Measurements from ENCODE around the gene COG8. TPM values are rescaled to one million over a fixed set of nuclear protein-coding genes. Genes with fewer than 3 reads are reported as not detected.

Gene COG8
- total RNA-seq, 4 donors from 2014 or later = 27.9 to 40.1 (median 37.5) TPM

- TF ChIP-seq CTCF (IDR thresholded peaks at IDR 0.05; ENCODE audit: low read depth) = no peak
These were observed 9.7 kb downstream of the COG8 start for GRCh38 chr16:69329369-69330285.

- TF ChIP-seq CTCF (IDR thresholded peaks at IDR 0.05; ENCODE audit: low read depth) = no peak
These were observed 10.5 kb downstream of the COG8 start for GRCh38 chr16:69328854-69329316.

- no peak for TF ChIP-seq CTCF (IDR thresholded peaks at IDR 0.05; ENCODE audit: low read depth)
These were observed 11.6 kb downstream of the COG8 start for GRCh38 chr16:69327585-69328310.

- no peak for TF ChIP-seq CTCF (IDR thresholded peaks at IDR 0.05; ENCODE audit: low read depth)
These were observed 13.0 kb downstream of the COG8 start for GRCh38 chr16:69326172-69326873.

GRCh38 chr16:69325784-69326171 lies 13.6 kb downstream of the COG8 start:
- no peak for TF ChIP-seq CTCF (IDR thresholded peaks at IDR 0.05; ENCODE audit: low read depth)

- no peak for TF ChIP-seq CTCF (IDR thresholded peaks at IDR 0.05; ENCODE audit: low read depth)
These were observed 14.6 kb downstream of the COG8 start for GRCh38 chr16:69324585-69325253.

All from subcutaneous adipose tissue (tissue), 4 donors.